HG02981 (cell line): ENCODE data around the gene RBMX2.

Source experiments
- ATAC-seq: cut with Tn5 transposase; IDR thresholded peaks from one replicate; pipeline ENCODE4 v1.9.1; 2021; ENCODE audit warnings: mild to moderate bottlenecking, moderate library complexity; ENCODE audit not compliant: unreplicated experiment

Gene RBMX2

DNA sequence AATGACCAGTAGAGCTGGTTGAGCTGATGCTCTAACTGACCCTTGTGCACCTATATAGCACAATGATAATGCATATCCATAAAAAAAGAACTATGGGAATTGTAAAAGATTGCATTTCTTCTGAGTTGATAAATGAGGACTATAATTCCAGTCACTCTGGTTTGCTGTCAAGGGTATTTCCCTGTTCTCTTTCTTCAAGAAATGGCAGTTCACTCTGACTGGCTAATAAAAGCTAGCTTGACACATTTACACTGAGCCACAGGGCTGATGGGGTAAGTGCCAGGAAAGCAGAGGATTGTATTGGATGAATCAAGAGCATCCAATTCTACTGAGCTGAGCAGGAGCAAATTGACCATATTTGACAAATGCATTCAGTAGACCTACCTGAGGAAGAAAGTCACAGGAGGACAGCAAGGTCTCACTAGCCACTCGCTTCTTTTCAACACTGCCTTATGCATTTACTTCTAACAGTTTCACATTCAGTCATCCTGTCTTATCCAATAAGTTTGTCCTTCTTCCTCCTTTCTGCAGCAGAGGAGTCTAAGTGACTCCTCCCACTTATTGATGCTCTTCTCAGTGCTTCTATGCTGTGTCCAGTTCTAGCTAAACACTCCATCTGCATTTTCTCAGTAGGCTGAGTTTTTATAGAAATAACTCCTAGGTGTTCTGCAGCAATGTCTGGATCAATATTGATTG, 43.0 kb downstream of the RBMX2 start:
- no peak for ATAC-seq

GRCh38 chrX:130446974-130447373, 45.2 kb downstream of the RBMX2 start:
- ATAC-seq = no peak
